Measurements from ENCODE around the gene ZC3H4. TPM values are rescaled to one million over a fixed set of nuclear protein-coding genes. Genes with fewer than 3 reads are reported as not detected.

Gene ZC3H4
- total and polyA plus RNA-seq, 9 of the 15 experiments (the other 6 are each of a cell fraction or from before 2014, with no cell fraction given): 2.2 to 75.6 (median 18.3) TPM

GRCh38 chr19:47099576-47100050, 14.0 kb downstream of the ZC3H4 start (continued):
- TF ChIP-seq ARID1B (IDR thresholded peaks at IDR 0.05) (peak; percentile 60; the same call in 1 of the 2 replicates), ZNF766 (CRISPR knock-in tag; conservative IDR thresholded peaks at IDR 0.05) (peak; percentile 48; the same call in 1 of the 2 replicates), HMG20B (CRISPR knock-in tag; IDR thresholded peaks at IDR 0.05) (no peak), MTF1 (CRISPR knock-in tag; IDR thresholded peaks at IDR 0.05; ENCODE audit: borderline replicate concordance) (no peak), NCOA1 (IDR thresholded peaks at IDR 0.05; ENCODE audit: low read depth) (no peak), ZNF224 (CRISPR knock-in tag; IDR thresholded peaks at IDR 0.05) (no peak), ZNF609 (CRISPR knock-in tag; IDR thresholded peaks at IDR 0.05; ENCODE audit: borderline replicate concordance) (no peak), THAP12 (CRISPR knock-in tag; IDR thresholded peaks at IDR 0.05) (no peak), POLR2A (conservative IDR thresholded peaks at IDR 0.05) (no peak), ZNF263 (CRISPR knock-in tag; IDR thresholded peaks at IDR 0.05; ENCODE audit: borderline replicate concordance) (no peak), MXD1 (CRISPR knock-in tag; IDR thresholded peaks at IDR 0.05; ENCODE audit: borderline replicate concordance, poor library complexity, severe bottlenecking) (no peak), FOXA1 (IDR thresholded peaks at IDR 0.05; ENCODE audit: borderline replicate concordance) (no peak), JUN (IDR thresholded peaks at IDR 0.05; ENCODE audit: borderline replicate concordance, low read depth, low read length) (no peak), JUN (CRISPR knock-in tag; IDR thresholded peaks at IDR 0.05; ENCODE audit: borderline replicate concordance) (no peak), NFE2L1 (tag; IDR thresholded peaks at IDR 0.05; ENCODE audit: borderline replicate concordance, low read depth) (no peak), PCBP2 (IDR thresholded peaks at IDR 0.05; ENCODE audit: low read depth, low read length, poor library complexity, severe bottlenecking) (no peak), ZKSCAN1 (IDR thresholded peaks at IDR 0.05; ENCODE audit: low read depth, low read length) (no peak)
- TF ChIP-seq, protein P1, sequence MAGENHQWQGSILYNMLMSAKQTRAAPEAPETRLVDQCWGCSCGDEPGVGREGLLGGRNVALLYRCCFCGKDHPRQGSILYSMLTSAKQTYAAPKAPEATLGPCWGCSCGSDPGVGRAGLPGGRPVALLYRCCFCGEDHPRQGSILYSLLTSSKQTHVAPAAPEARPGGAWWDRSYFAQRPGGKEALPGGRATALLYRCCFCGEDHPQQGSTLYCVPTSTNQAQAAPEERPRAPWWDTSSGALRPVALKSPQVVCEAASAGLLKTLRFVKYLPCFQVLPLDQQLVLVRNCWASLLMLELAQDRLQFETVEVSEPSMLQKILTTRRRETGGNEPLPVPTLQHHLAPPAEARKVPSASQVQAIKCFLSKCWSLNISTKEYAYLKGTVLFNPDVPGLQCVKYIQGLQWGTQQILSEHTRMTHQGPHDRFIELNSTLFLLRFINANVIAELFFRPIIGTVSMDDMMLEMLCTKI (IDR thresholded peaks at IDR 0.05; ENCODE audit: partially characterized antibody): no peak
